Measurements from ENCODE around the gene PIP4K2B.
A peak's percentile ranks its signal among the peaks of the same experiment; 100 is the strongest.

Gene PIP4K2B

GRCh38 chr17:38799501-38800236 lies at the start of gene PIP4K2B:
PIP4K2B (minus strand) TSS chr17:38799556; CDS start chr17:38799424, 132 bp downstream.
- peak within 1 kb of the TSS; percentile 93 for H3K4me3 ChIP-seq
- peak; percentile 90 for DNase-seq (ENCODE audit: low read depth, low spot score)
- H3K9ac ChIP-seq (ENCODE audit: insufficient read length) = peak within 1 kb of the TSS; percentile 96
- H3K9me3 ChIP-seq (ENCODE audit: low read depth, low read length) = no peaks in the 10 kb centered on the region
- TF ChIP-seq POLR2AphosphoS5 (IDR thresholded peaks at IDR 0.05; ENCODE audit: borderline replicate concordance, low read depth, low read length) (peak; percentile 72), FOXP2 (optimal IDR thresholded peaks at IDR 0.05; ENCODE audit: control extremely low read depth, extremely low read length, insufficient read depth) (peak; percentile 28), EZH2 (IDR thresholded peaks at IDR 0.05) (no peak)
- peak within 1 kb of the TSS; percentile 97 for H3K27ac ChIP-seq
- H3K36me3 ChIP-seq (ENCODE audit: insufficient read depth, low read length) = peaks cover 47% of the 10 kb centered on the region

GRCh38 chr17:38848557-38848891 lies 49.2 kb upstream of the PIP4K2B start:
- TF ChIP-seq POLR2AphosphoS5 (IDR thresholded peaks at IDR 0.05; ENCODE audit: borderline replicate concordance, low read depth, low read length) = no peak
- no peak for TF ChIP-seq FOXP2 (optimal IDR thresholded peaks at IDR 0.05; ENCODE audit: control extremely low read depth, extremely low read length, insufficient read depth)
- TF ChIP-seq EZH2 (IDR thresholded peaks at IDR 0.05) = no peak
- Histone ChIP-seq H3K36me3 (ENCODE audit: insufficient read depth, low read length) (peaks cover 60% of the 10 kb centered on the region), H3K9me3 (ENCODE audit: low read depth, low read length) (no peaks in the 10 kb centered on the region), H3K4me3 (no peak overlapping the region), H3K9ac (ENCODE audit: insufficient read length) (peak overlapping the region; percentile 6), H3K27ac (peak overlapping the region; percentile 44; the same call in 1 of the 2 replicates)
- no peak for DNase-seq (ENCODE audit: low read depth, low spot score)

- Histone ChIP-seq H3K27ac (peak overlapping the region; percentile 73; the same call in 1 of the 2 replicates), H3K4me3 (no peak overlapping the region), H3K9me3 (ENCODE audit: low read depth, low read length) (no peaks in the 10 kb centered on the region), H3K36me3 (ENCODE audit: insufficient read depth, low read length) (peaks cover 21% of the 10 kb centered on the region), H3K9ac (ENCODE audit: insufficient read length) (no peak overlapping the region)
- TF ChIP-seq FOXP2 (optimal IDR thresholded peaks at IDR 0.05; ENCODE audit: control extremely low read depth, extremely low read length, insufficient read depth) (no peak), POLR2AphosphoS5 (IDR thresholded peaks at IDR 0.05; ENCODE audit: borderline replicate concordance, low read depth, low read length) (no peak), EZH2 (IDR thresholded peaks at IDR 0.05) (no peak)
- no peak for DNase-seq (ENCODE audit: low read depth, low spot score)
These were observed 45.0 kb upstream of the PIP4K2B start for GRCh38 chr17:38844261-38844757.

GRCh38 chr17:38825762-38826247 lies 26.4 kb upstream of the PIP4K2B start:
- peak overlapping the region; percentile 99 for H3K27ac ChIP-seq
- no peak for TF ChIP-seq FOXP2 (optimal IDR thresholded peaks at IDR 0.05; ENCODE audit: control extremely low read depth, extremely low read length, insufficient read depth)
- no peak for TF ChIP-seq EZH2 (IDR thresholded peaks at IDR 0.05)
- TF ChIP-seq POLR2AphosphoS5 (IDR thresholded peaks at IDR 0.05; ENCODE audit: borderline replicate concordance, low read depth, low read length) = no peak
- H3K4me3 ChIP-seq = peak overlapping the region; percentile 83
- peak overlapping the region; percentile 99 for H3K9ac ChIP-seq (ENCODE audit: insufficient read length)
- no peaks in the 10 kb centered on the region for H3K9me3 ChIP-seq (ENCODE audit: low read depth, low read length)
- DNase-seq (ENCODE audit: low read depth, low spot score) = no peak
- peaks cover 6% of the 10 kb centered on the region; the same call in 1 of the 2 replicates for H3K36me3 ChIP-seq (ENCODE audit: insufficient read depth, low read length)

GRCh38 chr17:38824899-38825761 lies 25.8 kb upstream of the PIP4K2B start, which contains the start of gene CWC25:
CWC25 (minus strand) TSS chr17:38825321; CDS start chr17:38825183, 138 bp downstream.
- DNase-seq (ENCODE audit: low read depth, low spot score) = peak; percentile 94
- Histone ChIP-seq H3K36me3 (ENCODE audit: insufficient read depth, low read length) (peaks cover 13% of the 10 kb centered on the region), H3K9me3 (ENCODE audit: low read depth, low read length) (no peaks in the 10 kb centered on the region), H3K9ac (ENCODE audit: insufficient read length) (peak within 1 kb of the TSS; percentile 99), H3K27ac (peak within 1 kb of the TSS; percentile 99), H3K4me3 (peak within 1 kb of the TSS; percentile 83)
- TF ChIP-seq FOXP2 (optimal IDR thresholded peaks at IDR 0.05; ENCODE audit: control extremely low read depth, extremely low read length, insufficient read depth) (peak; percentile 53), POLR2AphosphoS5 (IDR thresholded peaks at IDR 0.05; ENCODE audit: borderline replicate concordance, low read depth, low read length) (peak; percentile 91), EZH2 (IDR thresholded peaks at IDR 0.05) (no peak)

- no peak overlapping the region for H3K27ac ChIP-seq
- no peak for DNase-seq (ENCODE audit: low read depth, low spot score)
- no peak overlapping the region for H3K4me3 ChIP-seq
- H3K9me3 ChIP-seq (ENCODE audit: low read depth, low read length) = no peaks in the 10 kb centered on the region
- TF ChIP-seq FOXP2 (optimal IDR thresholded peaks at IDR 0.05; ENCODE audit: control extremely low read depth, extremely low read length, insufficient read depth) (no peak), EZH2 (IDR thresholded peaks at IDR 0.05) (no peak), POLR2AphosphoS5 (IDR thresholded peaks at IDR 0.05; ENCODE audit: borderline replicate concordance, low read depth, low read length) (no peak)
- H3K9ac ChIP-seq (ENCODE audit: insufficient read length) = no peak overlapping the region
- peaks cover 44% of the 10 kb centered on the region for H3K36me3 ChIP-seq (ENCODE audit: insufficient read depth, low read length)
These were observed 16.3 kb upstream of the PIP4K2B start for GRCh38 chr17:38815576-38816193.

GRCh38 chr17:38809828-38810227 lies 10.5 kb upstream of the PIP4K2B start:
- H3K4me3 ChIP-seq = no peak overlapping the region
- H3K9me3 ChIP-seq (ENCODE audit: low read depth, low read length) = no peaks in the 10 kb centered on the region
- no peak overlapping the region for H3K9ac ChIP-seq (ENCODE audit: insufficient read length)
- no peak overlapping the region for H3K27ac ChIP-seq
- H3K36me3 ChIP-seq (ENCODE audit: insufficient read depth, low read length) = peaks cover 53% of the 10 kb centered on the region
- TF ChIP-seq EZH2 (IDR thresholded peaks at IDR 0.05) = no peak
- no peak for TF ChIP-seq POLR2AphosphoS5 (IDR thresholded peaks at IDR 0.05; ENCODE audit: borderline replicate concordance, low read depth, low read length)
- TF ChIP-seq FOXP2 (optimal IDR thresholded peaks at IDR 0.05; ENCODE audit: control extremely low read depth, extremely low read length, insufficient read depth) = no peak
- DNase-seq (ENCODE audit: low read depth, low spot score) = no peak

Measured in SK-N-MC (cell line).